PC-9 (cell line): ENCODE results near the gene ZNF341. TPM values are rescaled to one million over a fixed set of nuclear protein-coding genes. Genes with fewer than 3 reads are reported as not detected.

Experiments used
- BruUV-seq: library from RNA; stranded (reverse); fragments of 400-500 nt; replicated peaks from 2 replicates; lab custom pipeline; 2021; lab: Mats Ljungman, UMichigan
- CTCF ChIA-PET: fragments of 300-600 bp; sonication (Branson Sonifier 250); formaldehyde crosslinking; loops from one replicate; lab custom pipeline; 2022; ENCODE audit warnings: antibody characterized with exemption; lab: Charles Lee
- POLR2A ChIA-PET: fragments of 300-600 bp; sonication (Branson Sonifier 250); formaldehyde crosslinking; loops from one replicate; lab custom pipeline; 2022; ENCODE audit warnings: antibody characterized with exemption; ENCODE audit not compliant: unreplicated experiment; lab: Charles Lee
- DNase-seq, 2 experiments: peaks; one replicate each; pipeline versions ENCODE4 v3.0.0 to v3.0.0-alpha.2; 2015 to 2022; ENCODE audit warnings: mixed read lengths in 1 of 2
- H2AFZ ChIP-seq: fragments of 200-600 bp; sonication (generic); 2 replicates; pipeline ENCODE4 v1.8.1; 2017; ENCODE audit warnings: antibody characterized with exemption
- H3F3A ChIP-seq: fragments of 200-600 bp; sonication (generic); 2 replicates; pipeline ENCODE4 v1.8.1; 2017; ENCODE audit warnings: antibody characterized with exemption, mild to moderate bottlenecking, low read depth; ENCODE audit not compliant: insufficient read depth
- H3K27ac ChIP-seq: fragments of 200-600 bp; sonication (generic); 2 replicates; pipeline ENCODE4 v1.6.1; 2016; ENCODE audit warnings: mixed run types
- H3K27me3 ChIP-seq: fragments of 200-600 bp; sonication (generic); 2 replicates; pipeline ENCODE4 v1.6.1; 2016; ENCODE audit warnings: low read depth, mixed run types; ENCODE audit not compliant: insufficient read depth
- H3K36me3 ChIP-seq: fragments of 200-600 bp; sonication (generic); 2 replicates; pipeline ENCODE4 v1.6.1; 2016; ENCODE audit warnings: low read depth, mixed run types
- H3K4me1 ChIP-seq: fragments of 200-600 bp; sonication (generic); replicated peaks from 2 replicates; pipeline ENCODE4 v1.6.1; 2016; ENCODE audit warnings: mixed run types; ENCODE audit not compliant: insufficient read depth
- H3K4me2 ChIP-seq: fragments of 200-600 bp; sonication (generic); 2 replicates; pipeline ENCODE4 v1.6.1; 2017; ENCODE audit warnings: mixed run types
- H3K4me3 ChIP-seq: fragments of 200-600 bp; sonication (generic); 2 replicates; pipeline ENCODE4 v1.6.1; 2016; ENCODE audit warnings: mixed run types
- H3K79me2 ChIP-seq: fragments of 200-600 bp; sonication (generic); 2 replicates; pipeline ENCODE4 v1.6.1; 2017; ENCODE audit warnings: low read depth, mixed run types
- H3K9me2 ChIP-seq: fragments of 200-600 bp; sonication (generic); 2 replicates; pipeline ENCODE4 v1.8.1; 2017; ENCODE audit warnings: mild to moderate bottlenecking; ENCODE audit not compliant: insufficient read depth
- H3K9me3 ChIP-seq: fragments of 200-600 bp; sonication (generic); 2 replicates; pipeline ENCODE4 v1.8.1; 2016; ENCODE audit warnings: low read depth; ENCODE audit not compliant: insufficient read depth
- H4K20me1 ChIP-seq: fragments of 200-600 bp; sonication (generic); 2 replicates; pipeline ENCODE4 v1.8.1; 2017; ENCODE audit not compliant: insufficient read depth
- EZH2 ChIP-seq: fragments of 200-600 bp; sonication (generic); IDR thresholded peaks from 2 replicates; pipeline ENCODE4 v1.8.0; 2017; ENCODE audit warnings: antibody characterized with exemption, low read depth
- intact Hi-C: fragments of 100-400 bp; cut with micrococcal nuclease; formaldehyde crosslinking; loops from one replicate; pipeline ENCODE4 v1.10.0; 2022; ENCODE audit not compliant: unreplicated experiment
- total RNA-seq: library from RNA; stranded (reverse); gene quantifications from 2 replicates; pipeline ENCODE4 v1.2.3, GENCODE V29; 2021
- TF ChIP-seq, protein P1 (sequence below): fragments of 200-600 bp; sonication (generic); conservative IDR thresholded peaks from 2 replicates; pipeline ENCODE4 v1.6.1; 2017; ENCODE audit warnings: mixed run types, antibody characterized with exemption, mild to moderate bottlenecking, moderate library complexity

The ZNF341 gene
- total RNA-seq, 1 experiment from 2014 or later = 5.6 TPM

- H3F3A ChIP-seq = peaks cover 4% of the 10 kb centered on the region; the same call in 1 of the 2 replicates
- TF ChIP-seq, protein P1, sequence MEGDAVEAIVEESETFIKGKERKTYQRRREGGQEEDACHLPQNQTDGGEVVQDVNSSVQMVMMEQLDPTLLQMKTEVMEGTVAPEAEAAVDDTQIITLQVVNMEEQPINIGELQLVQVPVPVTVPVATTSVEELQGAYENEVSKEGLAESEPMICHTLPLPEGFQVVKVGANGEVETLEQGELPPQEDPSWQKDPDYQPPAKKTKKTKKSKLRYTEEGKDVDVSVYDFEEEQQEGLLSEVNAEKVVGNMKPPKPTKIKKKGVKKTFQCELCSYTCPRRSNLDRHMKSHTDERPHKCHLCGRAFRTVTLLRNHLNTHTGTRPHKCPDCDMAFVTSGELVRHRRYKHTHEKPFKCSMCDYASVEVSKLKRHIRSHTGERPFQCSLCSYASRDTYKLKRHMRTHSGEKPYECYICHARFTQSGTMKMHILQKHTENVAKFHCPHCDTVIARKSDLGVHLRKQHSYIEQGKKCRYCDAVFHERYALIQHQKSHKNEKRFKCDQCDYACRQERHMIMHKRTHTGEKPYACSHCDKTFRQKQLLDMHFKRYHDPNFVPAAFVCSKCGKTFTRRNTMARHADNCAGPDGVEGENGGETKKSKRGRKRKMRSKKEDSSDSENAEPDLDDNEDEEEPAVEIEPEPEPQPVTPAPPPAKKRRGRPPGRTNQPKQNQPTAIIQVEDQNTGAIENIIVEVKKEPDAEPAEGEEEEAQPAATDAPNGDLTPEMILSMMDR = no peak
- no peak for TF ChIP-seq EZH2
- no peak overlapping the region for H2AFZ ChIP-seq
- no peak for DNase-seq
- no peak overlapping the region for H3K4me3 ChIP-seq
- CTCF ChIA-PET = no interaction called here
- intact Hi-C loops = no loop called here
- H3K27me3 ChIP-seq = no peaks in the 10 kb centered on the region
- H3K9me3 ChIP-seq = no peaks in the 10 kb centered on the region
- POLR2A ChIA-PET = interaction anchor here (0.6 kb wide), 1 partner anchor 185 kb away, joined by 3 read pairs; no protein-coding TSS in a partner anchor
- no TSS peak for BruUV-seq
- no peaks in the 10 kb centered on the region for H3K79me2 ChIP-seq
- no peaks in the 10 kb centered on the region for H4K20me1 ChIP-seq
- H3K4me1 ChIP-seq = peaks cover 8% of the 10 kb centered on the region; the same call in 1 of the 2 replicates
- no peak overlapping the region for H3K27ac ChIP-seq
- no peaks in the 10 kb centered on the region for H3K9me2 ChIP-seq
- H3K36me3 ChIP-seq = no peaks in the 10 kb centered on the region
- H3K4me2 ChIP-seq = no peak overlapping the region
These were observed 22.4 kb upstream of the ZNF341 start for GRCh38 chr20:33709398-33709797.

GRCh38 chr20:33709905-33710541, 21.8 kb upstream of the ZNF341 start:
- no peak overlapping the region for H3K4me2 ChIP-seq
- no peak overlapping the region for H3K4me3 ChIP-seq
- H3K9me3 ChIP-seq = no peaks in the 10 kb centered on the region
- DNase-seq = no peak
- intact Hi-C loops = no loop called here
- H3K36me3 ChIP-seq = no peaks in the 10 kb centered on the region
- H3K9me2 ChIP-seq = no peaks in the 10 kb centered on the region
- peaks cover 5% of the 10 kb centered on the region; the same call in 1 of the 2 replicates for H3K4me1 ChIP-seq
- no peak for TF ChIP-seq EZH2
- TF ChIP-seq, protein P1 = no peak
- ChIA-PET CTCF (no interaction called here), POLR2A (interaction anchor here (0.6 kb wide), 1 partner anchor 184 kb away, joined by 3 read pairs; no protein-coding TSS in a partner anchor)
- no peak overlapping the region for H2AFZ ChIP-seq
- no peaks in the 10 kb centered on the region for H3K79me2 ChIP-seq
- BruUV-seq = no TSS peak
- H4K20me1 ChIP-seq = no peaks in the 10 kb centered on the region
- H3K27ac ChIP-seq = no peak overlapping the region
- H3K27me3 ChIP-seq = no peaks in the 10 kb centered on the region
- H3F3A ChIP-seq = no peaks in the 10 kb centered on the region; the same call in 1 of the 2 replicates

DNA sequence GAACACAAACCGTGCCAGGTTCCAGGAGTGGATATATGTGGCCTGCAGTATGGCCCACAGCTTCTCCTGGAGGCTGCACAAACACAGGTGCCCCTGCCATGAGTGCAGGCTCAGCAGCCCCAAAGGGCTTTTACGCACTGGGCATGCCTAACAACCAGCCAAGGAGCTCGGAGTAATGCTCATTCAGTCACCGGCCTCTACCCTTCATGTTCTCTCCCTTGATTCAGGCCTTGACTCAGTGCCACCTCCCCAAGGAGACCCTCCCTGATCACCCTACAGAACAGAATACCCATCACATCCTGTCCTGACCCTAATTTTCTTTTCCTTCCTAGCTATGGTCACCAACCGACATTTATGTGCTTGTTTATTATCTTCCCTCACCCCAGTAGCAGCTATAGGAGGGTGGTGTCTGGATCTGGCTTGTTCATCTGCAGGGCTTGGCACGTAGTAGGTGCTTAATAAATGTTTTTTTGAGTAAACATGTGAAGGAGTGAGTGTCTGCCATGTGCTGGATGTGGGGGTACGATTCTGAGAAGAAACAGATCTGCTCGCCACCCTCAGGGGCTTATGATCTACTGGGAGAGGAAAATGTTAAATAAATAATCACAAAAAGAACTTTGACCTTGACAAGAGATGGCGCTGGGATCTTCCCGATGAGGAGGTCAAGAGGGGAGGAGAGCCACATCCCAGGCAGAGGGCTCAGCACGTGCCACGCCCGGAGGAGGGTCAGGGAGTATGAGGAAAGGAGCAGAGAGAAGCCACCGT, 20.9 kb upstream of the ZNF341 start:
- Histone ChIP-seq H3K4me2 (no peak overlapping the region), H4K20me1 (no peaks in the 10 kb centered on the region), H3K4me3 (no peak overlapping the region), H3F3A (no peaks in the 10 kb centered on the region; the same call in 1 of the 2 replicates), H3K79me2 (no peaks in the 10 kb centered on the region), H3K27me3 (no peaks in the 10 kb centered on the region), H3K27ac (no peak overlapping the region), H3K4me1 (peaks cover 5% of the 10 kb centered on the region; the same call in 1 of the 2 replicates), H2AFZ (no peak overlapping the region), H3K36me3 (no peaks in the 10 kb centered on the region), H3K9me3 (no peaks in the 10 kb centered on the region), H3K9me2 (no peaks in the 10 kb centered on the region)
- CTCF ChIA-PET = no interaction called here
- no TSS peak for BruUV-seq
- no peak for DNase-seq
- TF ChIP-seq, protein P1 = no peak
- TF ChIP-seq EZH2 = no peak
- intact Hi-C loops = no loop called here
- POLR2A ChIA-PET = no interaction called here
